Cerebellar cortex (tissue), 1 donor: Measurements from ENCODE around the gene FKBP9.
A peak's percentile ranks its signal among the peaks of the same experiment; 100 is the strongest.
"Not testable (repeated sequence)": the region's sequence is repeated elsewhere in the genome, so short reads cannot be mapped to it uniquely, and the experiment has no call there.

Source experiments
- DNase-seq: peaks from one replicate; pipeline ENCODE4 v3.0.0-alpha.2; 2015; ENCODE audit warnings: low spot score

Gene FKBP9

GRCh38 chr7:32957326-32958045 is at the start of gene FKBP9:
TSS of gene FKBP9 (plus strand) at chr7:32957440. CDS start at chr7:32957574, 134 bp downstream.
- peak; percentile 54 for DNase-seq

GRCh38 chr7:32910195-32910594 is 47.0 kb upstream of the FKBP9 start:
- no peak for DNase-seq

GRCh38 chr7:32914184-32914583 is 43.1 kb upstream of the FKBP9 start:
- DNase-seq = no peak

- DNase-seq = no peak
Observed at GRCh38 chr7:32915041-32915536, 42.2 kb upstream of the FKBP9 start.

GRCh38 chr7:32916006-32916405 is 41.2 kb upstream of the FKBP9 start:
- DNase-seq = peak; percentile 96

GRCh38 chr7:32916994-32917393 is 40.2 kb upstream of the FKBP9 start:
- DNase-seq = not testable (repeated sequence)

- no peak for DNase-seq
Observed at GRCh38 chr7:32921896-32922295, 35.3 kb upstream of the FKBP9 start.

- no peak for DNase-seq
Observed at GRCh38 chr7:32928785-32929298, 28.4 kb upstream of the FKBP9 start.

GRCh38 chr7:32929430-32930143 is 27.7 kb upstream of the FKBP9 start:
- DNase-seq = no peak

- no peak for DNase-seq
Observed at GRCh38 chr7:32930378-32930777, 26.9 kb upstream of the FKBP9 start.

GRCh38 chr7:32935558-32935957 is 21.7 kb upstream of the FKBP9 start:
- no peak for DNase-seq

- no peak for DNase-seq
Observed at GRCh38 chr7:32936689-32937088, 20.6 kb upstream of the FKBP9 start.

- peak; percentile 27 for DNase-seq
Observed at GRCh38 chr7:32937344-32938174, 19.7 kb upstream of the FKBP9 start.

- DNase-seq = no peak
Observed at GRCh38 chr7:32941181-32941580, 16.1 kb upstream of the FKBP9 start.

- DNase-seq = no peak
Observed at GRCh38 chr7:32941681-32942414, 15.4 kb upstream of the FKBP9 start.

- DNase-seq = peak; percentile 69
Observed at GRCh38 chr7:32942415-32943251, 14.6 kb upstream of the FKBP9 start.

GRCh38 chr7:32943252-32944030 is 13.8 kb upstream of the FKBP9 start:
- DNase-seq = no peak

- DNase-seq = no peak
Observed at GRCh38 chr7:32947420-32947983, 9.7 kb upstream of the FKBP9 start.

GRCh38 chr7:32948202-32948601 is 9.0 kb upstream of the FKBP9 start:
- DNase-seq = no peak
